ENCODE results near the gene PPT2.

Gene PPT2

DNA sequence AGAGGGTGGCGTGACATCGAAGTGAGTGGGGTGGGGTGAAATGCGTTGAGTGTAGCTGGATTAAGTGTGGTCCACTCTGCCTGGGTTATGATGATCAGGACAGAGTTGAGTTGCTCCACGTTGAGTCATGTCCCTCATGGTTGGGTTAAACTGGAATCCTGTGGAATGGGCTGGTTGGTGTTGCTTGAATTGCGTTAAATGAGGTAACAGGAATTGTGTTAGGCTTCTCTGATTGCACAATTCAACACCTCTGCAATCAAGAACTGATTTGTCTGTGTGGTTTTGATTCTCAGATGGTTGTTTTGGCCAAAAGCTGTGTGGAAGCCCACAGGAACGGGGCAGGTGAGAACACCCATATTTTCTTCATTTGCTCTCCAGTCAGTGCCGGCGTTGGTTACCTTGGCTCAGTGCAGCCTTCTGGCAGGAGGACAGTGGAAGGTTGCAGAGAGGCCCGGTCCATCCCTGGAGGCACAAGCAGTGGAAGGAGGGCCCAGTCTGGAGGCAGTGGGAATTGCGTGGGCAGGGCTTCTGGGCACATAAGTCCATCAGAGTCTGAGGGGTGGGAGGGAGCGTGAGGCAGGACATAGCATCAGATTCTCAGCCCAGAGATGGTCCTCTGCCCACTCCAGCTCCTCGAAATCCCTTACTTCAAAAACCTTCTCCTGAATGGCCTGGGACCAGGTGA lies 58.3 kb downstream of the PPT2 start:
- H3K27ac ChIP-seq (ENCODE audit: poor library complexity, severe bottlenecking) = no peak overlapping the region
- no peaks in the 10 kb centered on the region for H3K4me1 ChIP-seq (ENCODE audit: insufficient read depth, poor library complexity, severe bottlenecking)
- H3K4me3 ChIP-seq (ENCODE audit: severe bottlenecking) = no peak overlapping the region
- ATAC-seq (ENCODE audit: low read depth) (no peak), DNase-seq (ENCODE audit: low spot score) (no peak)
- H3K27me3 ChIP-seq (ENCODE audit: insufficient read depth, poor library complexity, severe bottlenecking) = no peaks in the 10 kb centered on the region
- H3K9me3 ChIP-seq (ENCODE audit: severe bottlenecking) = no peaks in the 10 kb centered on the region
- no peaks in the 10 kb centered on the region for H3K36me3 ChIP-seq (ENCODE audit: low read depth)
- TF ChIP-seq, protein P1, sequence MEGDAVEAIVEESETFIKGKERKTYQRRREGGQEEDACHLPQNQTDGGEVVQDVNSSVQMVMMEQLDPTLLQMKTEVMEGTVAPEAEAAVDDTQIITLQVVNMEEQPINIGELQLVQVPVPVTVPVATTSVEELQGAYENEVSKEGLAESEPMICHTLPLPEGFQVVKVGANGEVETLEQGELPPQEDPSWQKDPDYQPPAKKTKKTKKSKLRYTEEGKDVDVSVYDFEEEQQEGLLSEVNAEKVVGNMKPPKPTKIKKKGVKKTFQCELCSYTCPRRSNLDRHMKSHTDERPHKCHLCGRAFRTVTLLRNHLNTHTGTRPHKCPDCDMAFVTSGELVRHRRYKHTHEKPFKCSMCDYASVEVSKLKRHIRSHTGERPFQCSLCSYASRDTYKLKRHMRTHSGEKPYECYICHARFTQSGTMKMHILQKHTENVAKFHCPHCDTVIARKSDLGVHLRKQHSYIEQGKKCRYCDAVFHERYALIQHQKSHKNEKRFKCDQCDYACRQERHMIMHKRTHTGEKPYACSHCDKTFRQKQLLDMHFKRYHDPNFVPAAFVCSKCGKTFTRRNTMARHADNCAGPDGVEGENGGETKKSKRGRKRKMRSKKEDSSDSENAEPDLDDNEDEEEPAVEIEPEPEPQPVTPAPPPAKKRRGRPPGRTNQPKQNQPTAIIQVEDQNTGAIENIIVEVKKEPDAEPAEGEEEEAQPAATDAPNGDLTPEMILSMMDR (IDR thresholded peaks at IDR 0.05; ENCODE audit: poor library complexity, severe bottlenecking) = no peak

All from RWPE2 (cell line).